Kidney tubule cell (primary cell): ENCODE results near the gene PKD2L1.

Source experiments
- DNase-seq: peaks from one replicate; pipeline ENCODE4 v3.0.0-alpha.2; 2018; ENCODE audit warnings: low spot score

PKD2L1 gene

GRCh38 chr10:100356067-100357017 lies 26.3 kb upstream of the PKD2L1 start:
- DNase-seq = no peak

- DNase-seq = no peak
Observed at GRCh38 chr10:100355086-100355485, 25.1 kb upstream of the PKD2L1 start.

GRCh38 chr10:100353770-100354485 lies 23.9 kb upstream of the PKD2L1 start:
- DNase-seq = no peak

- no peak for DNase-seq
Observed at GRCh38 chr10:100350914-100351485, 21.0 kb upstream of the PKD2L1 start.

GRCh38 chr10:100349672-100350071 lies 19.6 kb upstream of the PKD2L1 start:
- no peak for DNase-seq

GRCh38 chr10:100349087-100349486 lies 19.1 kb upstream of the PKD2L1 start:
- DNase-seq = no peak

- DNase-seq = no peak
Observed at GRCh38 chr10:100348389-100348927, 18.4 kb upstream of the PKD2L1 start.

GRCh38 chr10:100347568-100348195 lies 17.7 kb upstream of the PKD2L1 start:
- no peak for DNase-seq

- DNase-seq = peak; percentile 90
Observed at GRCh38 chr10:100346765-100347567, 16.9 kb upstream of the PKD2L1 start, which contains the start of gene SCD. SCD (plus strand) TSS chr10:100347233; CDS start chr10:100347505, 272 bp downstream.

GRCh38 chr10:100346351-100346764 lies 16.3 kb upstream of the PKD2L1 start:
- DNase-seq = peak; percentile 70

GRCh38 chr10:100345570-100346330 lies 15.7 kb upstream of the PKD2L1 start:
- DNase-seq = peak; percentile 90

- no peak for DNase-seq
Observed at GRCh38 chr10:100344241-100344788, 14.3 kb upstream of the PKD2L1 start.

GRCh38 chr10:100342627-100342972 lies 12.6 kb upstream of the PKD2L1 start:
- no peak for DNase-seq

GRCh38 chr10:100341953-100342626 lies 12.1 kb upstream of the PKD2L1 start:
- peak; percentile 64 for DNase-seq

GRCh38 chr10:100340948-100341847 lies 11.2 kb upstream of the PKD2L1 start:
- no peak for DNase-seq

GRCh38 chr10:100339236-100339635 lies 9.2 kb upstream of the PKD2L1 start:
- DNase-seq = no peak

- peak; percentile 69 for DNase-seq
Observed at GRCh38 chr10:100338434-100339036, 8.5 kb upstream of the PKD2L1 start.

- DNase-seq = no peak
Observed at GRCh38 chr10:100334762-100335161, 4.7 kb upstream of the PKD2L1 start.
